Measurements from ENCODE around the gene ZIC2.

DNA sequence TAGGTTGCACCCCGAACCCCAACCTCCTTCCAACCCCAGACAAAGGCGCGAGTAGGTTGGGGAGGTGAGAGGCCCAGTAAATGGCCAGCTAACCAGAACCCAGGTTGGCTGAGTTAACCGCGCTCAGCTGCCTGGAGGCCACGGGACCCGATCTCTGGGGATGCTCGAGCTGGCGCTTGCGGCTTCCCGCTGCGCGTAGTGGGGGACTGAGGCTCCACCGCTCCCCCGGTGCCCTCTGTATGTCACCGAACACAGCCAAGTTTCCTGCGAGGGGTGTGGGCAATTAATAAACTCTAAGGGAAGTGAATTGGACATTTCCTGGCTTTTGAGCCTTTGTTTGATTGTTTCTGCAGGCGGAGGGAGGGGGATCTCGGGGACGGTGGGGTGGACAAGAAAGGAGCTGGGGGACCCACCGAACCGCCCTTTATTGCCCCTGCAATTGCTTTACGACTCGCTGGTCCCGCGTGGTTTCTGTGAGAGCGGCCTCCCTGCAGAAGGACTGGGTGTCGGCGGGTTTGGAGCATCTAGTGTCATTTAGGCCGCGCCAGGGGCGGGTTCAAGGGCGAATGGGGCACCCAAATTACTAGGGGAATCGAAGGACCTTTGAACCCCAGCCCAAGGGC, 6.5 kb upstream of the ZIC2 start:
- TF ChIP-seq, protein P1, sequence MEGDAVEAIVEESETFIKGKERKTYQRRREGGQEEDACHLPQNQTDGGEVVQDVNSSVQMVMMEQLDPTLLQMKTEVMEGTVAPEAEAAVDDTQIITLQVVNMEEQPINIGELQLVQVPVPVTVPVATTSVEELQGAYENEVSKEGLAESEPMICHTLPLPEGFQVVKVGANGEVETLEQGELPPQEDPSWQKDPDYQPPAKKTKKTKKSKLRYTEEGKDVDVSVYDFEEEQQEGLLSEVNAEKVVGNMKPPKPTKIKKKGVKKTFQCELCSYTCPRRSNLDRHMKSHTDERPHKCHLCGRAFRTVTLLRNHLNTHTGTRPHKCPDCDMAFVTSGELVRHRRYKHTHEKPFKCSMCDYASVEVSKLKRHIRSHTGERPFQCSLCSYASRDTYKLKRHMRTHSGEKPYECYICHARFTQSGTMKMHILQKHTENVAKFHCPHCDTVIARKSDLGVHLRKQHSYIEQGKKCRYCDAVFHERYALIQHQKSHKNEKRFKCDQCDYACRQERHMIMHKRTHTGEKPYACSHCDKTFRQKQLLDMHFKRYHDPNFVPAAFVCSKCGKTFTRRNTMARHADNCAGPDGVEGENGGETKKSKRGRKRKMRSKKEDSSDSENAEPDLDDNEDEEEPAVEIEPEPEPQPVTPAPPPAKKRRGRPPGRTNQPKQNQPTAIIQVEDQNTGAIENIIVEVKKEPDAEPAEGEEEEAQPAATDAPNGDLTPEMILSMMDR (IDR thresholded peaks at IDR 0.05; ENCODE audit: poor library complexity), result no peak
- TF ChIP-seq EZH2 (IDR thresholded peaks at IDR 0.05; ENCODE audit: borderline replicate concordance), result peak; percentile 19

All from hepatocyte (in vitro differentiated cells).